Stimulated activated CD4-positive, alpha-beta T cell treated with anti-CD3 and anti-CD28 coated beads, Interleukin-1b, Interleukin-23, amount 100 ng/mL, for 1 hour (primary cell): Measurements from ENCODE around the gene AXIN1.
"Not testable (repeated sequence)": the region's sequence is repeated elsewhere in the genome, so short reads cannot be mapped to it uniquely, and the experiment has no call there.

Experiments used
- DNase-seq, 2 donors: peaks; one replicate each; pipeline ENCODE4 v3.0.0-alpha.2; 2020; ENCODE audit warnings: low read depth in 2 of 2

AXIN1 gene

DNA sequence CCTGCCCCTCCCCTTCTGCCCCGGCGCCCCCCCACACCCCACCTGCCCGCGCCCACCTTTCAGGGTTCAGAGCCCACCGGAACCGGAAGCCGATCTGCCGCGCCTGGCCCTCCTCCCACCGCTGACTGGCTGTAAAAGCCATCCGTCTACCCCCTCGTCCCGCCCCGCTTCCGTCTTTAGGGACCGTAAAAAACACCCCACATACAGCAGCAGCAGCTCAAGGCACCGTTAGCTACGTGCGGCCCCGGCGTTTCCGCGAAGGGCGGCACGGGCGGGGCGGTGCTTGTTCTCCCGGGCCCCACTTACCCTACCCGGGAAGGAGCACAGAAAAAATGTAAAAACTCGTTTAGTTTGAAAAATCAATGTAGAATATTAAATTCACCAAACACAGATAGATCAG is 17.9 kb upstream of the AXIN1 start, which contains the start of gene MRPL28:
TSS of gene MRPL28 (minus strand) at position 96 of the 400 bp plus-strand sequence. CDS start 320 bp downstream, outside the sequence.
- DNase-seq: peak; percentile 82 to 89

- DNase-seq: no peak
These were observed 17.4 kb upstream of the AXIN1 start for GRCh38 chr16:369866-370436.

GRCh38 chr16:369275-369865 is 16.8 kb upstream of the AXIN1 start:
- no peak for DNase-seq

GRCh38 chr16:368388-369158 is 16.1 kb upstream of the AXIN1 start:
- DNase-seq: no peak

- DNase-seq: no peak
These were observed 14.9 kb upstream of the AXIN1 start for GRCh38 chr16:367333-367903.

GRCh38 chr16:366476-366875 is 14.0 kb upstream of the AXIN1 start:
- DNase-seq: no peak

DNA sequence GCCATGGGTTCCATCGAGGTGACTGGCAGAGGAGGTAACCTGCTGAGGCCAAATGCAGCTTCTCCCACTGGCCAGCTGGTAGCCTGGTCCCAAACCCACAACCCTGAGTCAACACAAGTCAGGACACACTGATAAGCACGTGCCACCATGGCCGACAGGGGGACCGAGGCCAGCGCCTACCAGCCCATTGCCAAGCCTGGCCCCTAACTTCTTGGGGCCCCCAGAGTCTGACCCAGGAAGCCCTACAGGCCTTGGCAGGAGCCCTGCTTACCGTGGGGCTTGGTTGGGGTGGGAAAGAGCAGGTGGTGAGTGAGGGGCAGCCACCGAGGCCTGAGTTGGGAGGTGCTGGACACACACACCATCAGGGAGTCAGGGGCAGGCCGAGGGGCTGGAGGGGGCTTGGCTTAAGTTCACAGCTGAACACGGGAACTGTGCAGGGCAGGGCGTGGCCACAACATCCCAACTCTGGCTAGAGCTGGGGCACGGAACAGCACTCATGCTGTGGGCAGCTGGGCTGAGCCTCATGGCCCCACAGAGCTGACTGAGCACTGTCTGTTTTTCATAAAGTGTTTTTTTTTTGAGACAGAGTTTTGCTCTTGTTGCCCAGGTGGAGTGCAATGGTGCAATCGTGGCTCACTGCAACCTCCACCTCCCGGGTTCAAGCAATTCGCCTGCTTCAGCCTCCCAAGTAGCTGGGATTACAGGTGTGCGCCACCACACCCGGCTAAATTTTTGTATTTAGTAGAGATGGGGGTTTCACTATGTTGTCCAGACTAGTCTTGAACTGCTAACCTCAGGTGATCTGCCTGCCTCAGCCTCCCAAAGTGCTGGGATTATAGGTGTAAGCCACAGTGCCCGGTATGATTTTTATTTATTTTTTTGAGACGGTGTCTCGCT is 12.3 kb upstream of the AXIN1 start:
- DNase-seq: no peak

GRCh38 chr16:363766-364490 is 11.4 kb upstream of the AXIN1 start:
- DNase-seq: no peak

GRCh38 chr16:363110-363765 is 10.7 kb upstream of the AXIN1 start:
- no peak for DNase-seq

DNA sequence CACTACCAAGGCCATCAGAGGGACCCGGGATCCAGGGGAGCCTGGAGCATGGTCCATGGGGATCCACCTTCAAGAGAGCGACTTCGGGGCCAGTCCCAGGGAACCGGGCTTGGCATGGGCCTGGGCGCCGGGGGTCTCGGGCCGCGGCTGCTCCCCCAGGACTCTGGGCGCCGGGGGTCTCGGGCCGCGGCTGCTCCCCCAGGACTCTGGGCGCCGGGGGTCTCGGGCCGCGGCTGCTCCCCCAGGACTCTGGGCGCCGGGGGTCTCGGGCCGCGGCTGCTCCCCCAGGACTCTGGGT is 10.1 kb upstream of the AXIN1 start:
- not testable (repeated sequence) for DNase-seq

GRCh38 chr16:361872-362701 is 9.6 kb upstream of the AXIN1 start:
- DNase-seq: peak in 1 of 2 donors; percentile 56

DNA sequence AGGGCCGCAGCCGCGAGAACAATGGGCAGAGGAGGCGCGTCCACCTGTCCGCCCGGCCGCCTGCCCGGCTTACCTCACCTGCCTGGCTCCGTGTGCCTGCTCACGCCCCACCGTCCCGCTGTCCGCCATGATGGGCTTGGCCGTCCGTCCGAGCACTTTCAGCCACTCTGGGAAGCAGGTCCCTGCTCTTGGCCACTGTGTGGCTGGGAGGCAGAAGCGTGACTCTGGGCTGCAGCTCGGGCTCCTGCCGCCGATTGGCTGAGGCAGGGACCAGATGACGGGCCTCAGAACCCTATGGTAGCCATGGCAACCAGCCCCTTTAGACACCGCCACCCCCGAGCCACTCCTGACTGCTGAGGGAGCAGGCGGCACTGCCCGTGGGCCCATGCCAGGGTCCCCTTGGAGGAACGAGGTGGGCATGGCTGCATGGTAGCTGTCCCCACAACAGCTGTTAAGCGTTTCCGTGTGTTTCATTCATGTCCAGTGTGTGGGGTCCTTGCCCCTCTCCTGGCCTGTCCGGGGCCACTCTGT is 8.9 kb upstream of the AXIN1 start:
- no peak for DNase-seq

DNA sequence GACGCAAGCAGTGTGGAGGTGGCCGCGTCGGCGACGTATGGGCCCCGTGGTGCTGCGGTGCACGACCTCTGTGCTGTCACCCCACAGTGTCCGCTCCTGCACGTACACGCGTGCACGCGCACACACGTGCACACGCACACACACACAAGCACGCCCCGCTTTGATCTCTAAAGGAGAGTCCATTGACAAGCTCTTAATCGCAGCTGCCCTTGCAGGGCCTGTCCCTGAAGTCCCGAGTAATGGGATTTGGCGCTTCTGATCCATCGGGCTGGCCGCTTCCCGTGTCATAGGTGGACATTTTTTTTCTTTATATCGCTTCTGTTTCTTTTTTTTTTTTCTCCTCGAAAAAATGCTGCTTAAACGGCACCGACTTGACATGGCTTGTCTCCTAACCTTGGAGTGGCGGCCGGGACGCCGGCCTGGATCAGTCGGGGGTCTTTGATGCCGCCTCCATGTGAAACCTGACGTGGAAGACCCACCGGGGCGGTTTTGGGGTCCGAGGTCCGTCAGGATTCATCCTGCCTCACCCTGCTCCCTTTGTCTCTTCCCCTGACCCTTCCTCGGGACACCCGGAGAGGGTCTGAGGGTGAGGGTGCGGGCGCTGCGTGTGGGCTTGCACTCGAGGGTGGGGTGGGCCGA is 8.3 kb upstream of the AXIN1 start:
- no peak for DNase-seq

- no peak for DNase-seq
These were observed 7.6 kb upstream of the AXIN1 start for GRCh38 chr16:359871-360697.

DNA sequence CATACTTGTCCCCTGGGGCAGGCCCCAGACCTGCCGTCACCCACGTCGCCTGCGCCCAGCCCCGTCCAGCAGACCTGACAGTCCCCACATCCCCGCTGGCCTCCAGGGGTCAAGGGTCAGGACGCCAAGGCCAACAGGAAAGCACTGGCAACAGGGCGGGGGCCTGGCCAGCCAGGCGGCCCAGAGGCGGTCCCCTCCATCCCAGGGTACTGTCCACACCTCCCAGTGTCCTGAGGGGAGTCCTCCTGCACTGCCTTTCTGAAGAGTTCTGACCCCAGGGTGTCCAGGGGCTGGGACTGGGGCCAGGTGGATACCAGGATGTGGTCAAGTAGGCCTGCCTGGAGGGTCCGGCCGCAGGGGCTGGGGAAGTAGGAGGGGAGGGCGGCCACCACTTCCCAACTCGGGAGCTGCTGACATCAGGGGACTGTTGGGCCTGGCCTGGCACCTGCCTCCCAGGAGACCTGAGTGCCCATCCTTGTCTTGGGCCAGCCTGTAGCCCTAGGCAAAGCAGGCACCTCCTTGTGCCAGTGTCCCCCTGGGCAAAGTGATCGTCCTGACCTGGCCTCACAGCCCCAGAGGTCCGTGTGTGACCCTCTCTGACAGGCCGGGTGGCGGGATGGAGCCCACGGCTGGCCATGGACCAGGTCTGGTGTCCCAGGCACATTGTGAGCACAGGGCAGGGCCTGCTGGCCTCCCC is 6.7 kb upstream of the AXIN1 start:
- no peak for DNase-seq

DNA sequence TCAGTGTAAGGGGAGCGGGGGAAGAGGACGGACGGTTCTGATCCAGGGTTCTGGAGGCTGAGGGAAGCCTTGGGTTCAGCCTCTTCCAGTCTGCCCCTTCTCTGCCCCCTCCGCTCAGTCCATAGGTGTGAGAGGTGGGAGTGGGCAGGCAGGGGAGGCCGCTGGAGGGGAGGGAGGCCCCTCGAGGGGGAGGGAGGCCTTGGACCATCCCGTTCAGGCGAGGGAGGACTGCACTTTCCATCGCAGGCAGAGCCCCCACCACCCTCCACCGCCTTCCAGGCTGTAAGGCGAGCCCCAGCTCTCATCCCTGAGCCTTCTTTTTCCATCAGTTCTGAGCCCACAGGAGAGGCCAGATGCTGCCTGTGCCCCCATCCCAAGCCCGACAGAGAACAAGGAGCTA is 4.2 kb upstream of the AXIN1 start:
- DNase-seq: no peak

- no peak for DNase-seq
These were observed 2.5 kb upstream of the AXIN1 start for GRCh38 chr16:354971-355461.
